Pancreas (tissue), 10 donors: Measurements from ENCODE around the gene BICD1. TPM values are rescaled to one million over a fixed set of nuclear protein-coding genes. Genes with fewer than 3 reads are reported as not detected.

ENCODE experiments used
- ATAC-seq, 4 donors: fragments of 200-7000 bp; cut with Tn5 transposase; one replicate each; pipeline versions ENCODE4 v1.8.0 to v1.9.1; 2020; ENCODE audit warnings: mild to moderate bottlenecking in 4 of 4, moderate library complexity in 4 of 4
- DNase-seq, 6 donors: peaks; one replicate each; pipeline ENCODE4 v3.0.0-alpha.2; 2020
- FAIRE-seq: peaks from 2 replicates; lab custom pipeline; 2012; peaks lifted over from hg19 to GRCh38; lab: Jason Lieb, UNC
- H3K27ac ChIP-seq, 4 donors: fragments of 200-600 bp; sonication (generic); 1 replicate in 3 of 4; 2 replicates in 1 of 4; pipeline versions ENCODE4 v1.5.0 to v1.8.0; 2020
- H3K27me3 ChIP-seq, 4 donors: fragments of 200-600 bp; one replicate each; pipeline ENCODE4 v1.8.0; 2021
- H3K36me3 ChIP-seq, 3 donors: fragments of 200-600 bp; sonication (generic) in 1 of 3; one replicate each; pipeline versions ENCODE4 v1.5.0 to v1.8.0; 2020 to 2021
- H3K4me1 ChIP-seq, 3 donors: fragments of 200-600 bp; one replicate each; pipeline ENCODE4 v1.8.0; 2021
- H3K4me3 ChIP-seq, 4 donors: fragments of 200-600 bp; sonication (generic) in 2 of 4; one replicate each; pipeline versions ENCODE4 v1.5.0 to v1.8.0; 2020 to 2021
- H3K9me3 ChIP-seq, 4 donors: fragments of 200-600 bp; one replicate each; pipeline ENCODE4 v1.8.0; 2021
- WGBS, 2 donors: extraction: QIAGEN DNeasy Blood & Tissue Kit; methylation state at CpG; one replicate each; pipeline ENCODE4 v1.1.7; 2013; 5-methylcytosine and 5-hydroxymethylcytosine counted together
- intact Hi-C, 3 donors: fragments of 100-400 bp; cut with DNase I; formaldehyde crosslinking; loops; one replicate each; pipeline versions ENCODE4 v1.11.1 to v1.14.2; 2022
- polyA plus RNA-seq, 2 donors: library from polyadenylated mRNA; stranded (reverse); fragments of 200-250 nt; gene quantifications; one replicate each; pipeline ENCODE4 v1.2.3, GENCODE V29; 2013
- total RNA-seq, 6 donors: library from RNA; stranded (reverse); fragmentation: NEBNext Ultra II Directional in 4 of 6; extraction: Animal tissue kit (Norgen Biotek cat#: 25700) in 4 of 6; gene quantifications; one replicate each; pipeline versions ENCODE4 v1.2.1 to v1.2.4, GENCODE V29; 2021 to 2023
- TF ChIP-seq, protein P1 (sequence below), 4 donors: fragments of 200-600 bp; sonication (generic) in 3 of 4; IDR thresholded peaks; one replicate each; pipeline versions ENCODE4 v1.5.0 to v1.8.0; 2021; ENCODE audit warnings: antibody characterized with exemption in 4 of 4
- donor health status: healthy with polysubstance abuse.
- donor health status: DM: no; HTN: no; CAD: no; lungs with moderate emphysema.
- donor health status: DM: no; HTN: no; CAD: no.
- donor health status: control.
- donor health status: control.
- donor health status: Bipolar disorder and iron deficiency.
- donor health status: DM: yes; HTN: yes; CAD: no.
- donor health status: DM: no; HTN: no; CAD: no.
- donor health status: DM: no; HTN: no; CAD: no.
- donor health status: DM: yes; HTN: yes; CAD: no.

BICD1 gene
- total and polyA plus RNA-seq, 8 donors = 2.4 to 8.1 (median 3.4) TPM

- 80 to 86% methylated on average over 3 of the region's 3 CpGs for WGBS, 2 donors
Observed at GRCh38 chr12:32253154-32253790, 146.6 kb downstream of the BICD1 start.

DNA sequence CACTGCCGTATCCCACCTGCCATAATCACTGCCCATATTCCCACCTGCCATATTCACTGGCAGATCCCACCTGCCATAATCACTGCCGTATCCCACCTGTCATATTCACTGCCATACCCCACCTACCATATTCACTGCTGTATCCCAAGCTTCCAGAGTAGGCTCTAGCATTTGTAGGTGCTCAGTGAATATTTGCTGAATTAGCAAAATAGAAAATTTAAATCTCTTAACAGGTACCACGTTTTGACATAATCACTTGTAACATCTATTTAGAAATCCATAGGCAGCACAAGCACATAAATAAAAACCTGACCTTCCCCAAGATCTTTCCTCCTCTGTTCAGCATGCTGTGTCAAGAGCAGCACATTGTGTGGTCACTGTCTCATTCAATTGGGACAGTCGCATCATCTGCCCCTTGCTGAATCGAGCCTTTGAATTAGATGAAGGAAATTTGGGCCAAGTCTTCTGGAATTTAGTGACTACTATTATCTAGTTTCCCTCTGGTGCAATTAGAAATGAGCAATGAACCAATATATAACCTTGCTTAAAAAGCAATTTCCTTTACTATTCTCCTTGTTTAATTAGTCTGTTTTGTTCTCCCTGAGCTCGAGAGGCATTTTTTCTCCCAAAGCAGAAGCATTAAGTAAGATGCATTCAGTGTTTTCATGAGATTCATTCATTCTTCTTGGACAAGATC, 147.8 kb downstream of the BICD1 start:
- ATAC-seq (no peak), FAIRE-seq (no peak)

More at GRCh38 chr12:32253154-32253790, 146.6 kb downstream of the BICD1 start:
- Histone ChIP-seq H3K9me3 (no peaks in the 10 kb centered on the region), H3K27me3 (no peaks in the 10 kb centered on the region), H3K4me3 (no peak overlapping the region), H3K4me1 (no peaks in the 10 kb centered on the region), H3K27ac (no peak overlapping the region), H3K36me3 (no peaks in the 10 kb centered on the region)
- DNase-seq (no peak), ATAC-seq (no peak), FAIRE-seq (no peak)
- TF ChIP-seq, protein P1, sequence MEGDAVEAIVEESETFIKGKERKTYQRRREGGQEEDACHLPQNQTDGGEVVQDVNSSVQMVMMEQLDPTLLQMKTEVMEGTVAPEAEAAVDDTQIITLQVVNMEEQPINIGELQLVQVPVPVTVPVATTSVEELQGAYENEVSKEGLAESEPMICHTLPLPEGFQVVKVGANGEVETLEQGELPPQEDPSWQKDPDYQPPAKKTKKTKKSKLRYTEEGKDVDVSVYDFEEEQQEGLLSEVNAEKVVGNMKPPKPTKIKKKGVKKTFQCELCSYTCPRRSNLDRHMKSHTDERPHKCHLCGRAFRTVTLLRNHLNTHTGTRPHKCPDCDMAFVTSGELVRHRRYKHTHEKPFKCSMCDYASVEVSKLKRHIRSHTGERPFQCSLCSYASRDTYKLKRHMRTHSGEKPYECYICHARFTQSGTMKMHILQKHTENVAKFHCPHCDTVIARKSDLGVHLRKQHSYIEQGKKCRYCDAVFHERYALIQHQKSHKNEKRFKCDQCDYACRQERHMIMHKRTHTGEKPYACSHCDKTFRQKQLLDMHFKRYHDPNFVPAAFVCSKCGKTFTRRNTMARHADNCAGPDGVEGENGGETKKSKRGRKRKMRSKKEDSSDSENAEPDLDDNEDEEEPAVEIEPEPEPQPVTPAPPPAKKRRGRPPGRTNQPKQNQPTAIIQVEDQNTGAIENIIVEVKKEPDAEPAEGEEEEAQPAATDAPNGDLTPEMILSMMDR (IDR thresholded peaks at IDR 0.05) = no peak
- intact Hi-C loops = no loop called here

DNA sequence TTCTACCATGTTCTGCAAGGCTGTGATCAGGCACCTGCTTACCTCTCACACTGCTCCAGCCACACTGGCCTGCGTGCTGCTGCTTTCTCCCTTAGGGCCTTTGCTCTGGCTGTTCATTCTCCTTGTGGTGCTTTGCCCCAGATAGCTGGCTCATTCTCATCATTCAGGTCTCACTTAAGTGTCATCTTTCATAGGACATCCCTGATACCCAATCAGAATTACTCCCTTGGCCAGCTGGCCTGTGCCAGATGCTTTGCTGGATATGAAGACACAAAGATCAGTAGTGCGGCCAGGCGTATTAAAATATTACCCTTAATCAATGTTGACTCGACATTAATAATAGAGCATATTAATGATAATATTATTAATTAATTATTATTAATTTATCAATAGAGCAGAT, 148.9 kb downstream of the BICD1 start:
- DNase-seq = no peak
- WGBS, 2 donors = 94 to 95% methylated on average over 4 of the region's 4 CpGs
- H3K27me3 ChIP-seq = no peaks in the 10 kb centered on the region
- H3K27ac ChIP-seq = no peak overlapping the region
- no peak overlapping the region for H3K4me3 ChIP-seq
- intact Hi-C loops = no loop called here
- H3K4me1 ChIP-seq = no peaks in the 10 kb centered on the region
- H3K36me3 ChIP-seq = no peaks in the 10 kb centered on the region
- FAIRE-seq = no peak
- TF ChIP-seq, protein P1 (IDR thresholded peaks at IDR 0.05) = no peak
- H3K9me3 ChIP-seq = no peaks in the 10 kb centered on the region
- ATAC-seq = no peak

More for the DNA sequence above, 147.8 kb downstream of the BICD1 start:
- H3K36me3 ChIP-seq = no peaks in the 10 kb centered on the region
- H3K27me3 ChIP-seq = no peaks in the 10 kb centered on the region
- DNase-seq = no peak
- 84 to 92% methylated on average over 6 of the region's 6 CpGs for WGBS, 2 donors
- no peaks in the 10 kb centered on the region for H3K9me3 ChIP-seq
- TF ChIP-seq, protein P1 (IDR thresholded peaks at IDR 0.05) = no peak
- H3K4me3 ChIP-seq = no peak overlapping the region
- no peaks in the 10 kb centered on the region for H3K4me1 ChIP-seq
- intact Hi-C loops = no loop called here
- no peak overlapping the region for H3K27ac ChIP-seq

GRCh38 chr12:32257695-32258496, 151.2 kb downstream of the BICD1 start:
- ATAC-seq = no peak
- Histone ChIP-seq H3K4me3 (no peak overlapping the region), H3K36me3 (no peaks in the 10 kb centered on the region), H3K9me3 (no peaks in the 10 kb centered on the region), H3K4me1 (no peaks in the 10 kb centered on the region), H3K27me3 (no peaks in the 10 kb centered on the region), H3K27ac (no peak overlapping the region)
- no peak for DNase-seq
- WGBS, 2 donors = 86 to 94% methylated on average over 7 of the region's 7 CpGs
- TF ChIP-seq, protein P1 (IDR thresholded peaks at IDR 0.05) = no peak
- FAIRE-seq = no peak
- intact Hi-C loops = no loop called here
